Stimulated activated CD4-positive, alpha-beta T cell treated with anti-CD3 and anti-CD28 coated beads, Interleukin-12 subunit alpha, Interleukin-12 subunit beta, amount 100 ng/mL, for 4 hours (primary cell): Measurements from ENCODE around the gene PMM1.
"Not testable (repeated sequence)": the region's sequence is repeated elsewhere in the genome, so short reads cannot be mapped to it uniquely, and the experiment has no call there.

Experiments used
- DNase-seq: peaks from one replicate; pipeline ENCODE4 v3.0.0-alpha.2; 2020

The PMM1 gene

GRCh38 chr22:41562461-41562860 lies 27.2 kb downstream of the PMM1 start:
- DNase-seq, result no peak

GRCh38 chr22:41561788-41562187 lies 27.9 kb downstream of the PMM1 start:
- DNase-seq, result no peak

GRCh38 chr22:41561335-41561734 lies 28.3 kb downstream of the PMM1 start:
- no peak for DNase-seq

GRCh38 chr22:41560095-41560471 lies 29.6 kb downstream of the PMM1 start:
- no peak for DNase-seq

GRCh38 chr22:41558241-41558630 lies 31.4 kb downstream of the PMM1 start:
- DNase-seq, result not testable (repeated sequence)

- no peak for DNase-seq
These were observed 32.0 kb downstream of the PMM1 start for GRCh38 chr22:41557401-41558240.

- DNase-seq, result no peak
These were observed 33.1 kb downstream of the PMM1 start for GRCh38 chr22:41556561-41556960.

GRCh38 chr22:41555325-41555982 lies 34.2 kb downstream of the PMM1 start:
- DNase-seq, result no peak

- no peak for DNase-seq
These were observed 37.6 kb downstream of the PMM1 start for GRCh38 chr22:41551877-41552582.

GRCh38 chr22:41550952-41551491 lies 38.6 kb downstream of the PMM1 start:
- DNase-seq, result no peak

- DNase-seq, result no peak
These were observed 40.8 kb downstream of the PMM1 start for GRCh38 chr22:41548830-41549211.

GRCh38 chr22:41544671-41545476 lies 44.8 kb downstream of the PMM1 start:
- no peak for DNase-seq

GRCh38 chr22:41543854-41544670 lies 45.6 kb downstream of the PMM1 start, which contains the start of gene POLR3H:
Gene POLR3H, minus strand, starts transcription at chr22:41544470. Its CDS starts 369 bp downstream, at chr22:41544101.
- peak; percentile 97 for DNase-seq

GRCh38 chr22:41542224-41542623 lies 47.4 kb downstream of the PMM1 start:
- no peak for DNase-seq

GRCh38 chr22:41541484-41541883 lies 48.2 kb downstream of the PMM1 start:
- DNase-seq, result no peak

- DNase-seq, result no peak
These were observed 49.3 kb downstream of the PMM1 start for GRCh38 chr22:41540365-41540764.

GRCh38 chr22:41540006-41540315 lies 49.7 kb downstream of the PMM1 start:
- no peak for DNase-seq

GRCh38 chr22:41539146-41540005 lies 50.3 kb downstream of the PMM1 start:
- no peak for DNase-seq

GRCh38 chr22:41538583-41538982 lies 51.1 kb downstream of the PMM1 start:
- DNase-seq, result no peak

GRCh38 chr22:41537203-41537602 lies 52.4 kb downstream of the PMM1 start:
- no peak for DNase-seq

- DNase-seq, result no peak
These were observed 54.4 kb downstream of the PMM1 start for GRCh38 chr22:41535244-41535643.
